HG03565 (cell line): ENCODE results near the gene GMNC.
A peak's percentile ranks its signal among the peaks of the same experiment; 100 is the strongest.

Experiments used
- ATAC-seq: cut with Tn5 transposase; IDR thresholded peaks from one replicate; pipeline ENCODE4 v1.9.1; 2021; ENCODE audit warnings: mild to moderate bottlenecking, moderate library complexity; ENCODE audit not compliant: unreplicated experiment

Gene GMNC

DNA sequence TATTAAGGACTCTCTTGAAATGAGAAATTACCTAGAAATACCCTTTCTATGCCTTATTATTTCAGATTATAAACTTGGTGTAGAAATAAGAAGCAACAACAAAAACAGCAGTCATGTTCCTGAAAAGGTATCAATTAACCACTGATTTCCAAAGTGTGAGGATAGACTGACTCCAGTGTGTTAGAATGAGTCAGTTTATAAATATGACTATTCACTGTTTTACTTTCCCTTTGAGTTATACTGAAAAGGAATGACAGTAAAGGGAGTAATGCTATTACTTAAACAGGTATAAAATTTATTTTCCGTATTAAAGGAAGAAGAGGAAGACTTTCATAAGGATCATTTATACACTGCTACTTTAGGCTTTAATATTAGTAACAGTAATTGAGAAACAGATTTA is 12.9 kb downstream of the GMNC start:
- ATAC-seq, result no peak

DNA sequence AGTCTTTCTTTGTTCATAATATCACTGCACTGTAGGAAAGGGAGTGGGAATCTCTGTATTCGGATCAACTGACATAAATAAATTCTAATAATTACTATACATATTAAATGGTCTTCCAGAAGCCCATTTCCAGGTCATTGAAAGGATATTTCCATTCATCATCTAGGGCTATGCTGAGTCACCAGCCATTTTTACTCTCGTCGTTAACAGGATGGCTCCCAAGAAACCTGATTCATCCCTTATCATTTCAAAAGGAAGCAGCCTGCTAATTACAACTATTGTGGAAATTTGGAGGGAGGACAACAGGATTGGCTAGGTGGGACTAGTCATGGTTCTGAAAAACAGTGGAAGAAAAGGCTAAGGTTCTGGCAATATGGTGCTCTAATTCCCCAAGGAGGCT is 13.6 kb downstream of the GMNC start:
- ATAC-seq, result no peak

DNA sequence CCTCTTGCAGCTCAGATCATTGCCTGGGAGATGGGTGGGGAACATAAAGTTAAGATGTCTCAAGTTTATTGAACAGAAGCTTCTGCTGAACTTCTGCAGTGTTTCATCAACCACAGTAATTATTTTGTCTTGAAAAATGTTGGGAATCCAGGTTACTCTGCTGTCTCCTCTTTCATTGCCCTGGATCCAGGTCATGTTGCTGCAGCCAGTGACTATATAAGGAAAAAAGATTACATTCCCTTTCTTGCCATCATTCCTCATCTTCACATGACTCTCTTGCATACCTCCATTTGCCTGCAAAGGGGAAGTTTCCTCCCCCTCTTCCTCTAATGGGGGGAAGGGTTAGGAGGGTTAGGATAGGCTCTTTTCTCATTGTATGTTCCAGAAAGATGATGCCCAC is 15.1 kb downstream of the GMNC start:
- ATAC-seq, result no peak

DNA sequence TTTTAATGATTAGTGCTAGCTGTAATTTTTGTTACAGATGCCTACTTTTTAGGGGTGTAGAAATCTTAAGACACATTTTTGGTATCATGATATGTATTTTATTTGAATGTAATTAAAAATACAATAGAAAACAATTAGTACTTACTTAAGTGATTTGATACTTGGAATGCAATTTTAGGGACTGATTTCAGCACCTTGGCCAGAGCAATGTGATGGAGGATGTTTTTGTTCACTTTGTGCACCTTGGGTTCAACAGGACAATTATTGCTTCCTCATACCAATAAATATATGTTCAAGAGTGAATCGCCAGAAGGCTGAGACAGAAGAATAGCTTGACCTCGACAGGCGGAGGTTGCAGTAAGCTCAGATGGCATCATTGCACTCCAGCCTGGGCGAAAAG is 22.3 kb downstream of the GMNC start:
- no peak for ATAC-seq

DNA sequence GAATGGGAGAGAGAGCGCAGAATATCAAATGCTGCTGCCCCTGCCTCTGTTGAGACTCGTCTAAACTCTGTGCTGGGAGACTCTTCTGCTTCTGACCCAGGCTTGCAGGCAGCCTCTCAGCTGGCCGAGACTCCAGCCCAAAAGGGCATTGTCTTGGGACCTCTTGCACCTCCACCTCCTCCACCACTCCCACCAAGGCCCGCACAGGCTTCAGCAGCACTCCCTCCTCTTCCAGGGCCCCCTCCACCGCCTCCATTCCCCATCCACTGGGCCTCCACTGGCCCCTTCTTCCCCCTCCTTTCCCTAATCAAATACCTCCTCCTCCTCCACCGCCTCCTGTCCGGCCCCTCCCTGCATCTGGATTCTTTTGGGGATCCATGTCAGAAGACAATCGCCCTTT is 31.3 kb downstream of the GMNC start:
- ATAC-seq, result no peak

DNA sequence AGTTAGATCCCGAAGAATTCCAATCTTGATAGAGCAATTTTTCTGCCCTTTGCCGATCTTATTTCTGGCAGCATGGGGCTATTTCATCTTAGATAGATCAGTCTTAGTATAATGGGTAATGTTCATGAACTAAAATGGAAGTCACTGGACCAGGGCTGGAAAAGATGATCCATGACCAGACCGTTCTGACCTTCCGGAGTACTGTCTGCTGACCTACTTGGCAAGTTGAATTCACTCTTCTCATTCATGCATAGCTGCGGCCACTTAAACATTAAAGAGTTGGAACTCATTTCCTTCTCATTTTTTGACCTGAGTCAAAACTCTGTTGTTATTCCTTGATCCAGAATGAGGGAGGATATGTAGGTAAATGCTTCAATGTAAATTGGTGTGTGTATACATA is 32.5 kb downstream of the GMNC start:
- no peak for ATAC-seq

DNA sequence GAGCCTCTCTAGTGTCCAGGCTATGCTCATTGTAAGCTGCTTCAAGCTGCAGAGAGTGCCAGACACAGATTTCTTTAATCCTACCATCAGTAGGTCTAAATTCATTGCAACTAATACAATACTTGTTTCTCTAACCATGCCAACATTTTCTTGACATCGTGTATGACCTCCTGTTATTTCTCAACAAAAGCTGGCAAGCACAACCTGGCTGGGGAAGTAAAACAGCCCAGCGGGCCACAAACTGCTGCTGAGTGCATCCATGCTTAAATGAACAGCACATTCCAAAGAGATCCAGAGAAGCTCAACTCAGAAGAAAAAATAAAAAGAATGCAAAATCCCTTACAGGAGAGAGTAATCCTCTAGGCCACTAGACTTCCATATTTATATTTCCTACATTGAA is 36.5 kb downstream of the GMNC start:
- no peak for ATAC-seq

DNA sequence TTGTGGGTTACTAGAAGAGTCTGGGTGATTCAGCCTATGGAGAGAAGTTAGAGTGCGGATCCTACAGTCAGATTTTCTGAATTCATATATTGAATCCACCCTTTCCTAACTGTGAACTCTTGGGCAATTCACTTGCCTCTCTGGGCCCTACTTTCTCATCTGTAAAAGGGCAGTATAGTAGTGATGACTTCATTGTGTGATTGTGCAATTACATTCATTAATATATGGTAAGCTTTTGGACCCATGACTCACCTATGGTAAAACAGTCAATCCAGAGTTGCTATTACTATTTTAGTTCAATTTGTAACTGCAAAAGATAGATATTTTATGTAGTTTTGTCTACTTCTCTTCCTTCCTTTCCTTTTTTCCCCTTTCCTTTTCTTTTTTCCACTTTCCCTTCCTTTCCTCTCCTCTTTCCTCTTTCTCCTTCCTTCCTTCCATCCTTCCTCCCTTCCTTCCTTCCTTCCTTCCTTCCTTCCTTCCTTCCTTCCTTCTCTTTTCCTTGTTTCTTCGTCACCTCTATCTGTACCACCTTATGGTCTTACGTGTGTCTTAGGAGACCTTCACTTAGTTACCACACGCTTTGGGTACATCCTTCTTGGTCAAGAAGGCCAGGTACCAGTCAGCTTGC is 37.0 kb downstream of the GMNC start:
- ATAC-seq, result no peak

DNA sequence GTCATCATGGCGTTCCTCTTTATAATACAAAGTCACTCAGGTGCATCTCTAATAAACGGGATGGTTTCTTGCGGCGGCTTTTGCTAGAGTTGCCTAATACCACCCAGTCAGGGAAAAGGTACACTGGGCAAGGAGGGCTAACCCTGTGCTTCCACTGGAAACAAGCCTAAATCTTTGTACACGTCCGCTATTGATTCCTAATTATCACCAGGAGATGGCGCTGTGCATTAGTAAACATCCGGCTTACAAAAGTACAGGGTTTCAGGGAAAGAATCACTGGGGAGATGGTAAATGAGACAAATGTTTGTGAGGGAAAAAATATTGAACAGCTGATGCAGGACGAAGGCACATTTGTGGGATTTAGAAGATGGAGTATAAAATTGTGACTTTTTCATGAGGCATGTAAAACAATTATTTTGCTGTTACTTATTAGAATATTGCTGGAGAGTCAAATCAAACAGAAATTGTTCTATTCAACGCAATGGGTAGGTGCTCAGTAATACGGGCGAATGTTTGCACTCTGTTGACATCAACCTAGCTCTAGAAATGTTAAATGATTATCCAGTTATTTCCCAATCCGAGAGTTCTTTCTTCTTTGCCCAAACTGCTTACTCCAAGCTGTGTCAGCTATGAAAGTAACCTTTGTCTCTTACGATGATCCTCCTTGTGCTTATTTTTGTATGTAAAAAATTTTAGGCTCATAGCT is 50.6 kb downstream of the GMNC start:
- peak; percentile 72 for ATAC-seq

DNA sequence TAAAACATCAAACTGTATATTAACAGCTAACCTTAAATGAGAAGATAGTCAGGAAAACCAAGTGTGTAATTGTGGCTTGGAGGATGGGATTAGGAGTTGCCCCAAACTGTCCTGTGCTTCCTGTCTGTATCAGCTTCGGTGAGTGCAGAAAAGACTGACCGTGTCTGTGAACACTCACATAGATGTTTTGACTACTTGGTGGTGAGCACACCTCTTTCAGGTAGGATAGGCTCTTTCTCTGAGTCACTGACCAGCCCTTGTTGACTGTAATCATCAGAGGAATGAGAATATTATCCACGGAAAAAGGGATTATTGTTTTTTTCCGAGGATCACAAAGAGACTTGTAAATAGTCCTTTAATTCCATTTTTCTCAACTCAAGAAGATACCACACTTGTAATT is 51.5 kb downstream of the GMNC start:
- no peak for ATAC-seq

DNA sequence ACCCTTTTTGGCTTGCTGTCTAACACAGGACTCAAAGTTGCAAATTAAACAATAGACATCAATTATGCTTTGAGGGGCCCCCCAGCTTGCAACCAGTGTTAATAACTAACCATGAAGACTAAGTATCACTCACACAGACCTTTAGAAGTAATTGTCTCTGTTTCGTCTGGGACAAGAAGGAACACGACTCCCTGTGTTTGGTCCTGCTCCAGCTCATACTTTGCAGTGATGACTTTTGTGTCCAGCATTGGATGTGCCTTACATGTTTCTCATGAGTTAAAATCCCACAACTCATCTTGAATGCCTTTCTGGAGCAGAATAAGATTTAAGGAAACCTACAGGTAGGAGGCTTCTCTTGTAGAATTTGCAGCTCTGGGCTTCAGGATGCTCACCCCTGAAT is 53.1 kb downstream of the GMNC start:
- no peak for ATAC-seq

DNA sequence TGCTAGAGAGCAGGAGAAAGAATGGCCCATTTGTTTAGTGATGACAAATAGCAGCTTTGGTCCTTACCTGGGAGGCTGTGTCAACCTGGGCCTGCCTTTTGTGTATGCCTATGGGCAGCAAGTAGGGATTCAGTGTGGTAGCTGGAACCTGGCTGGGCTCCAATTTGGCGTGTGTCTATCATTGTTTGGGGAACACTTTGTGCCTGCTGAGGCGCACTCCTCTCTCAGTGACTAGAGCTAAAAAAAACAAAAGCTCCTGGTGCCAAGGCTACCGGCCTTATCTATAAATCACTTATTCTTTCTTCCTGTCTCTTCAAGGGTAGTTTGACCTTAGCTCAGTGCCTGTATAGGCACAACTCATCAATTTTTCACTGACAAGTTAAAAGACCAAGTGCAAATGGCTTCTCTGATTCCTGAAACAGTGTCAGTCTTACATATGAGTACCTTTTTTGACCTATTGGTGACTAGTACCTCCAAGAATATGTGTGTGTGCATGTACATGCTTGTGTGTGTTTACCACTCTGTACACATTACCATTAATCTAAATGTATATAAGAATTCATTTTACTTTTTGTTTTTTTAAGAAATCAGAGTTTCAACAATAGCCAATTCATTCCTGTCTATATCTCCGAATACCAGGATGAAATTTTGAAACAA is 54.6 kb downstream of the GMNC start:
- no peak for ATAC-seq
